Heart right ventricle (tissue), 16 donors: ENCODE results near the gene PLCB1. TPM values are rescaled to one million over a fixed set of nuclear protein-coding genes. Genes with fewer than 3 reads are reported as not detected.

ENCODE experiments used
- ATAC-seq, 8 donors: fragments of 200-7000 bp; cut with Tn5 transposase; one replicate each; pipeline ENCODE4 v1.9.1; 2020; ENCODE audit warnings: mild to moderate bottlenecking in 8 of 8, moderate library complexity in 8 of 8, moderate number of reproducible peaks in 1 of 8
- DNase-seq, 2 donors: peaks; one replicate each; pipeline ENCODE4 v3.0.0-alpha.2; 2020
- H3K27ac ChIP-seq, 10 donors: fragments of 200-600 bp; sonication (generic) in 2 of 10; one replicate each; pipeline versions ENCODE4 v1.5.0 to v1.8.0; 2020 to 2022; ENCODE audit warnings: mild to moderate bottlenecking in 3 of 10
- H3K27me3 ChIP-seq, 7 donors: fragments of 200-600 bp; one replicate each; pipeline ENCODE4 v1.8.0; 2021 to 2022; ENCODE audit warnings: mild to moderate bottlenecking in 2 of 7
- H3K36me3 ChIP-seq, 9 donors: fragments of 200-600 bp; sonication (generic) in 1 of 9; one replicate each; pipeline versions ENCODE4 v1.5.0 to v1.8.0; 2020 to 2022; ENCODE audit warnings: mild to moderate bottlenecking in 2 of 9
- H3K4me1 ChIP-seq, 9 donors: fragments of 200-600 bp; sonication (generic) in 1 of 9; one replicate each; pipeline versions ENCODE4 v1.5.0 to v1.8.0; 2020 to 2022; ENCODE audit warnings: mild to moderate bottlenecking in 4 of 9
- H3K4me3 ChIP-seq, 10 donors: fragments of 200-600 bp; sonication (generic) in 2 of 10; one replicate each; pipeline versions ENCODE4 v1.5.0 to v1.8.0; 2020 to 2022; ENCODE audit warnings: mild to moderate bottlenecking in 7 of 10, moderate library complexity in 2 of 10
- H3K9me3 ChIP-seq, 11 donors: fragments of 200-600 bp in 10 of 11; sonication (generic) in 2 of 11; one replicate each; pipeline versions ENCODE4 v1.5.0 to v1.8.0; 2013 to 2022; ENCODE audit warnings: mild to moderate bottlenecking in 2 of 11, control low read depth in 1 of 11, moderate library complexity in 1 of 11
- WGBS, 2 donors: extraction: QIAGEN DNeasy Blood & Tissue Kit; methylation state at CpG; one replicate each; pipeline ENCODE4 v1.1.7; 2013; ENCODE audit warnings: inconsistent platforms in 1 of 2; 5-methylcytosine and 5-hydroxymethylcytosine counted together
- intact Hi-C, 10 donors: fragments of 100-400 bp; cut with DNase I; formaldehyde crosslinking; loops; one replicate each; pipeline versions ENCODE4 v1.11.1 to v1.14.2; 2022
- polyA plus RNA-seq, 2 donors: library from polyadenylated mRNA; stranded (reverse); fragments of 200-250 nt; gene quantifications; one replicate each; pipeline ENCODE4 v1.2.3, GENCODE V29; 2013
- total RNA-seq, 10 donors: library from RNA; stranded (reverse); fragmentation: NEBNext Ultra II Directional in 3 of 10; extraction: Animal tissue kit (Norgen Biotek cat#: 25700) in 3 of 10; gene quantifications; one replicate each; pipeline versions ENCODE4 v1.2.1 to v1.2.4, GENCODE V29; 2021 to 2023
- TF ChIP-seq, protein P1 (sequence below), 9 donors: fragments of 200-600 bp; sonication (generic) in 2 of 9; IDR thresholded peaks; one replicate each; pipeline versions ENCODE4 v1.5.0 to v1.8.0; 2021 to 2022; ENCODE audit warnings: antibody characterized with exemption in 9 of 9, mild to moderate bottlenecking in 5 of 9, moderate library complexity in 1 of 9
- donor health status: Arrhythmogenic right ventricular cardiomyopathy.
- donor health status: ischemic (EF 13 %, LVEDD 7.1; RV severe dilation, severe dysfunction).
- donor health status: healthy with polysubstance abuse.
- donor health status: DM: no; HTN: yes; CAD: no.
- donor health status: DM: no; HTN: no; CAD: no.
- donor health status: ischemic (EF 25% LVEDD 6.9; RV normal size, moderate dysfunction).
- donor health status: ischemic (EF 25% LVEDD 5.7; RV mildly dilated, moderate dysfunction).
- donor health status: healthy.
- donor health status: DM: yes; HTN: yes; CAD: no.
- donor health status: Ischemic cardiomyopathy.
- donor health status: ischemic (EF 35%, LVEDD 5.7; RV mildly dilated, moderate dysfunction).
- donor health status: nonischemic (EF 11% LVEDD 7.7; RV severe dilation, severe dysfunction).
- donor health status: DM: yes; HTN: yes; CAD: no.
- donor health status: PGD.
- donor health status: ischemic (EF 29% LVEDD 5.4; RV normal size, mild dysfunction).
- donor health status: nonischemic (EF 23%, LVEDD 6.1; RV moderate dilation, normal function).

PLCB1 gene
- total and polyA plus RNA-seq, 12 donors = 2.2 to 12.7 (median 7.1) TPM

DNA sequence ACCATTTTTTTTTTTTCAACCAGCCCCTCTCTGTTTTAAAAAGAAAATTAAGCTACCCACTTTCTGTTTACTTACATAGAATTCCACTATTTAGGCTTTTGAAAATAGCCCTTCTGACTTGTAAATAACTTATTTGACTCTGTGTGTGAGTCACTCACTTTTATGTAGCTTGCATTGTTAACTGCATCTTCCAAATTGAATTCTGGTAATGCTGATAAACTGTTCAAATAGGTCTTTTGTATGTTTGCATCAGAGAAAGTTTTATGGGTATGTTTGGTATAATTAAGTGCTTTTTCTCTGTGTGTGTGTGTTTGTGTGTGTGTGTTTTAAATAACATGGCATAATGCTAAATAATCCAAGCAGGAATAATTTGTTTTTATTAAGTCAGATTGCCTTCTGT lies 360.1 kb downstream of the PLCB1 start:
- no peak for DNase-seq
- Histone ChIP-seq H3K4me3 (no peak overlapping the region), H3K27ac (no peak overlapping the region), H3K36me3 (no peaks in the 10 kb centered on the region), H3K27me3 (no peaks in the 10 kb centered on the region), H3K9me3 (no peaks in the 10 kb centered on the region), H3K4me1 (peaks cover 0 to 22% (median 11%) of the 10 kb centered on the region in 9 donors)
- TF ChIP-seq, protein P1, sequence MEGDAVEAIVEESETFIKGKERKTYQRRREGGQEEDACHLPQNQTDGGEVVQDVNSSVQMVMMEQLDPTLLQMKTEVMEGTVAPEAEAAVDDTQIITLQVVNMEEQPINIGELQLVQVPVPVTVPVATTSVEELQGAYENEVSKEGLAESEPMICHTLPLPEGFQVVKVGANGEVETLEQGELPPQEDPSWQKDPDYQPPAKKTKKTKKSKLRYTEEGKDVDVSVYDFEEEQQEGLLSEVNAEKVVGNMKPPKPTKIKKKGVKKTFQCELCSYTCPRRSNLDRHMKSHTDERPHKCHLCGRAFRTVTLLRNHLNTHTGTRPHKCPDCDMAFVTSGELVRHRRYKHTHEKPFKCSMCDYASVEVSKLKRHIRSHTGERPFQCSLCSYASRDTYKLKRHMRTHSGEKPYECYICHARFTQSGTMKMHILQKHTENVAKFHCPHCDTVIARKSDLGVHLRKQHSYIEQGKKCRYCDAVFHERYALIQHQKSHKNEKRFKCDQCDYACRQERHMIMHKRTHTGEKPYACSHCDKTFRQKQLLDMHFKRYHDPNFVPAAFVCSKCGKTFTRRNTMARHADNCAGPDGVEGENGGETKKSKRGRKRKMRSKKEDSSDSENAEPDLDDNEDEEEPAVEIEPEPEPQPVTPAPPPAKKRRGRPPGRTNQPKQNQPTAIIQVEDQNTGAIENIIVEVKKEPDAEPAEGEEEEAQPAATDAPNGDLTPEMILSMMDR (IDR thresholded peaks at IDR 0.05) = no peak
- no peak for ATAC-seq
- intact Hi-C loops = no loop called here

DNA sequence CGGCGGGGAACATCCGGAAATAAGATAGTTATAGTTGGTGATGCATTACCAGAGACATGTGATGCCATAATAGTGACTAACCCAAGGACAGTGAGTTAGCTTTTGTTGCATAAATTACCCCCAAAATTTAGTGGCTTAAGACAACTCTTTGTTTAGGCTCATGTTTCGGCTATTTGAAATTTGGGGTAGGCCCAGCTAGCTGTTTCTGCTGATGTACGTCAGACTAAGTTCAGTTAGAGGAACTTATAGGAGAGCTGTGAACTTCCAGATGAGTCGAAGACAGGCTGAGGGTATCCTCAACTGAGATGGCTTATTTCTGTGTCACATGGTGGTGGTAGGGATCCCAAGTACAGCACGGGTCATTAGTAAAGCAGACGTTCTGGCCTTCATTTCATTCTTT lies 366.5 kb downstream of the PLCB1 start:
- Histone ChIP-seq H3K4me3 (no peak overlapping the region), H3K36me3 (no peaks in the 10 kb centered on the region), H3K4me1 (peaks cover 0 to 11% (median 0%) of the 10 kb centered on the region in 9 donors), H3K27me3 (no peaks in the 10 kb centered on the region), H3K27ac (no peak overlapping the region), H3K9me3 (no peaks in the 10 kb centered on the region)
- TF ChIP-seq, protein P1 (IDR thresholded peaks at IDR 0.05) = no peak
- DNase-seq = no peak
- 96% methylated on average over 8 of the region's 8 CpGs for WGBS, 2 donors
- no peak for ATAC-seq
- intact Hi-C loops = no loop called here

DNA sequence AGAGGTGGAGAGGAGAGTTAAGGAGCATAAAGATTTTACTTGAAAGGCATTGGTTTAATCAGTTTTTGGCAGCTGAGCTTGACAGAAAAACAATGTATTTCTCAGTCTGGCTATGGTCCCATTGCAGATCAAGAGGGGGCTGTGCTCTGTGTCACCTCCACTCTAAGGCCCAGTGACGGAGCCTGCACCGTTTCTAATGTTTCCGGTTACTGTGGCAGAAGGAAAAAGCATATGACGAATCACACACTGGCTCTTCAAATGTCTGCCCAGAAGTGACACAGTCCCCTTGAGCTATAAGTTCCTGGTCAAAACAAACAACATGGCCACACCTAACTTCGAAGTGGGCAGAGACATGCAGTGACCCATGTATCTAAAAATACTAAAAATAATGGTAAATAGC lies 372.0 kb downstream of the PLCB1 start:
- H3K9me3 ChIP-seq = no peaks in the 10 kb centered on the region
- TF ChIP-seq, protein P1 (IDR thresholded peaks at IDR 0.05) = no peak
- H3K4me3 ChIP-seq = no peak overlapping the region
- peak in 1 of 8 donors; percentile 52 for ATAC-seq
- peaks cover 0 to 11% (median 0%) of the 10 kb centered on the region in 9 donors for H3K4me1 ChIP-seq
- H3K27ac ChIP-seq = no peak overlapping the region
- no peaks in the 10 kb centered on the region for H3K36me3 ChIP-seq
- WGBS, 2 donors = 74 to 83% methylated on average over 5 of the region's 5 CpGs
- intact Hi-C loops = no loop called here
- DNase-seq = no peak
- no peaks in the 10 kb centered on the region for H3K27me3 ChIP-seq

- Histone ChIP-seq H3K36me3 (no peaks in the 10 kb centered on the region), H3K4me1 (peaks cover 0 to 11% (median 0%) of the 10 kb centered on the region in 9 donors), H3K27me3 (no peaks in the 10 kb centered on the region), H3K4me3 (no peak overlapping the region), H3K9me3 (no peaks in the 10 kb centered on the region), H3K27ac (no peak overlapping the region)
- TF ChIP-seq, protein P1 (IDR thresholded peaks at IDR 0.05) = no peak
- WGBS, 2 donors = 74 to 79% methylated on average over 4 of the region's 4 CpGs
- DNase-seq = no peak
- intact Hi-C loops = no loop called here
- no peak for ATAC-seq
Observed at GRCh38 chr20:8505476-8506200, 373.6 kb downstream of the PLCB1 start.
